Measurements from ENCODE around the gene MTG1. TPM values are rescaled to one million over a fixed set of nuclear protein-coding genes. Genes with fewer than 3 reads are reported as not detected.

MTG1 gene
- total RNA-seq, 1 experiment from 2014 or later = 52.6 TPM

DNA sequence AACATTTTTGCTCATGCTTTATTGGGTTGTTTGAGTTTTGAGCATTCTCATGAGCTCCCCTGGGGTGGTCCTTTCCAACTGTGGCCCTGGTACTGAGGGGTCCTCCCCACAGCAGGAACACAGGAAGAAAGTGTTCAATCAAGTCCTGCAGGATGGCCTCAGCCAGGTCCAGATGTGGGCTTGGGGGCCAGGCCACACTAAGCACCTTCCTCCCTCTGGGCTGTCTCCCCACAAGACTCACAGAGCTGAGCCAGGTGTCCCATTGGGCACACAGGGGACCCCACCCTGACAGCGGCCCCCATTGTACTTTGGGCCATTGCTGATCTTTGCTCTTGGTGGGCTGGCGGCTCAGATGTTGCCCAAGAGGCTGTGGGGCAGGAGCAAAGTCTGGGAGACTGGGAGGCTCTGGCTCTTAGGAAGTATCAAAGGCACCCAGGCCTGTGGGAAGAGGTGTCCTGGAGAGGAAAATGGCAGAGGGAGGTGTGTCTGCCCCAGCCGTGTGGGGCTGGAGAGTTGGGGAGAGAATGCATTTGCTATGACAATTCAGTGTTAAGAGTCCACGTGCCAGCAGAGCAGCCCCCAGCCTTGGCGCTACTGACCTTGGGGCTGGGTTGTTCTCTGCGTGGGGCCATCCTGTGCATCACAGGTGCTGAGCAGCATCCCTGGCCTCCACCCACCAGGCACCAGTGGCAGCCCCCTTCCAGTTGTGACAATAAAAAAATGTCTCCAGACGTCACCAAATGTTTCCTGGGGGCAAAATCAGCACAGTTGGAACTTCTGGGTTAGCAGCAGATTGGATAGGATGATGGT, 77.5 kb downstream of the MTG1 start:
- Histone ChIP-seq H3K4me3 (ENCODE audit: insufficient read depth, low read depth, low read length) (no peak overlapping the region), H3K36me3 (replicated peaks; ENCODE audit: control insufficient read depth, insufficient read depth, low read length) (no peaks in the 10 kb centered on the region), H3K27me3 (ENCODE audit: control insufficient read depth, insufficient read depth, low read length) (no peaks in the 10 kb centered on the region)
- no peak for DNase-seq

Other genes starting within 250 kb of the MTG1 start
- gene KNDC1, start 233.9 kb upstream of the MTG1 start, total RNA-seq (2014; rRNA removed; shearing (Covaris generic)) = 13.7 and 16.7 TPM in 2 replicates
- 8.8 and 13.4 TPM in 2 replicates for gene UTF1, start 163.9 kb upstream of the MTG1 start, total RNA-seq (2014; rRNA removed; shearing (Covaris generic))
- 25.0 and 29.2 TPM in 2 replicates for gene VENTX, start 156.3 kb upstream of the MTG1 start, total RNA-seq (2014; rRNA removed; shearing (Covaris generic))
- gene ADAM8, start 117.3 kb upstream of the MTG1 start, total RNA-seq (2014; rRNA removed; shearing (Covaris generic)) = 1.3 and 1.9 TPM in 2 replicates
- 46.4 and 47.1 TPM in 2 replicates for gene TUBGCP2, start 85.3 kb upstream of the MTG1 start, total RNA-seq (2014; rRNA removed; shearing (Covaris generic))
- 46.9 and 48.7 TPM in 2 replicates for gene ZNF511, start 85.2 kb upstream of the MTG1 start, total RNA-seq (2014; rRNA removed; shearing (Covaris generic))
- 2.2 TPM in 1 of 2 replicates, not detected in the other for gene CALY, start 57.3 kb upstream of the MTG1 start, total RNA-seq (2014; rRNA removed; shearing (Covaris generic))
- not detected in 2 replicates for gene PRAP1, start 46.8 kb upstream of the MTG1 start, total RNA-seq (2014; rRNA removed; shearing (Covaris generic))
- gene FUOM, start 36.1 kb upstream of the MTG1 start, total RNA-seq (2014; rRNA removed; shearing (Covaris generic)) = 27.2 and 50.5 TPM in 2 replicates
- 88.2 and 108 TPM in 2 replicates for gene ECHS1, start 20.8 kb upstream of the MTG1 start, total RNA-seq (2014; rRNA removed; shearing (Covaris generic))
- gene PAOX, start 14.9 kb upstream of the MTG1 start, total RNA-seq (2014; rRNA removed; shearing (Covaris generic)) = 1.3 and 4.1 TPM in 2 replicates
- gene SPRN, start 30.5 kb downstream of the MTG1 start, total RNA-seq (2014; rRNA removed; shearing (Covaris generic)) = 0.18 TPM in 1 of 2 replicates, not detected in the other
- 0.03 and 0.44 TPM in 2 replicates for gene SCART1, start 59.8 kb downstream of the MTG1 start, total RNA-seq (2014; rRNA removed; shearing (Covaris generic))
- gene CYP2E1, start 133.2 kb downstream of the MTG1 start, total RNA-seq (2014; rRNA removed; shearing (Covaris generic)) = 0.90 and 1.2 TPM in 2 replicates
- not detected in 2 replicates for gene SYCE1, start 171.4 kb downstream of the MTG1 start, total RNA-seq (2014; rRNA removed; shearing (Covaris generic))
- gene FRG2B, start 232.6 kb downstream of the MTG1 start, total RNA-seq (2014; rRNA removed; shearing (Covaris generic)) = 0.45 TPM in 1 of 2 replicates, not detected in the other

Data from H7 (cell line).